Measurements from ENCODE around the gene FUT9.

Gene FUT9

DNA sequence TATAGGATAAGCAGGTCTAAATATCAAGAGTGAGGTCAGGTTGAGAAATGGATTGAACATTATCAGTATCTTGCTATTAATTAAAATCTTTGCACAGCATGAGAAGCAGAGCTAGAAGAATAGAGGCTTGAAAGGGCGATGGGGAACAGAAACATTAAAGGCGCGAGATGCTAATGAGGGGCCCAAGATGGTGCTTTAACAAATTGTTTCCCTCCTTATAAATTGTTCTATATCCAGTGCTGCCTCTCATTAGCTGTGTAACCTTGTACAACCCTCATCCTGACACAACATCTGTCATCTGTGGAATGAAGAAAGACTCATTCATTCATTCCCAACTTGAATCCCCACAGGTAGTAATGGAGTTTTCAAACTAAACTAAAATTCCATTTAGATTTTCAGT, 57.8 kb downstream of the FUT9 start:
- DNase-seq (ENCODE audit: low spot score): no peak

DNA sequence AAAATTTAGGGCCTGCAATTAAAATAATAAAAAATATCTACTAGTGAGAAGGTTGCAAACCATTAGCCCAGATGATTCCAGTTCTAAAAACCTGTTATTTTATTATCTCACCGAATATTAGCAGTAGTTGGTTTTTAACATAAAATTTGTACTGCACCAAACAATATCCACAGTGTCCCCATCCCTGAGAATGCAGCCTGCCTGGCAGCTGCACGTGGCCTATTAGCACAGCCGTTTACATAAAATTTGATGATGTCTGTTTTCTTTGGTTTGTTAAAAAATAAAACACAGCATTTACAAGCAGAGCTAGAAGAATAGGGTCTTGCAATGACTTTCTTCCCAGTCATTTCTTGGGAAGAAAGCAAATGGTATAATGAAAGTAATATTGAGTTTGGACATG, 58.2 kb downstream of the FUT9 start:
- DNase-seq (ENCODE audit: low spot score): no peak

DNA sequence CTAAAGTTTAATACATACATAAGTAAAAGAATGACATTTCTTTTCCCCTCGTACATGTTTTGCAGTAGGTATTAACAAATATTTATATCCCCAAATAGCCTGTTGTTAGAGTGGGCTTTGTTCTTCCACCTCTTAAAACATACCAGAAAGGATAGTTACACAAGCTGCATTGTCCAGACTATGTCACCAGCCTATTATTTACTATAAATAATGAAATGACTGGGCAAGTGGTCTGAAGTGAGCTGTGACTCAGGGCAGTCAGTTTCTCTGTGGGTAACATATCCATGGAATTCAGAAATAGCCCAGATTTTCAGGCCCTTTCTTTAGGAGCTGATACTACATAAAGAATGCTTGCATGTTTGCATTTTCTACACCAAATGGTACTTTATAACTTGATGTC, 60.1 kb downstream of the FUT9 start:
- no peak for DNase-seq (ENCODE audit: low spot score)

DNA sequence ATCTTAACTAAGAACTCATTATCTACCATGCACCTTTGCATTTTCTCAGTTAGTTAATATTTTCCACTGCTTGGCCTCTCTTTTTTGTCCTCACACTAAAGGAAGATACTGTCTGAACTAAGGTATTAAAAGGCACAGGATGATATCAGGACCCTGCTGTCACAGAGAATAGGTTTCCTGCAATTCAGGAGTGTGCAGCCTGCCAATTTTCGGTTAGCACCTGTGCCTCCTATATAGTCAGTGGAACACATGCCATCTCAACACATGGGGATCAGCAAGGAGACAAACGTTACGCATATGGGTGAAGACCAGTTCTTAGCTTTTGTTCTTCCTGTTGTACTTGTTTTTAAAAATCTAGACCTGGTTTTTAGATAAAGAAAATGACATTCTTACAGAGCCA, 71.0 kb downstream of the FUT9 start:
- no peak for DNase-seq (ENCODE audit: low spot score)

DNA sequence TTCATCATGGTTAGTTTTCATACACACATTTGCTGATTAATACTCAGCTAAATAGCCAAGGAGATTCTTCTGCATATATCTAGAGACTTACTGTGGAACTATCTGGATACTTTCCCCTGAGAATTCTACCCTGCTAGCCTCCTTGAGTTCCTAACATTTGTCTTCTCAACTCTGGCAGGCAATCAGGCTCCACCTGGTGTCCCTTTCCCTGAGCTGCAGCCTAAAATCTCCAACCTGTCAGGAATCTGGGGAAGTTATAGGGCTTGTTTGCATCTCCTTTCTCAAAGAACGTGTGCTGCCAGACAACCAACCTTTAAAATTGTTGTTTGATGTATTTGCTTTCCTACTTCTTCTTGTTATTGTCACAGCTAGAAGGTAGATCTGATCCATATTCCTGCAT, 73.4 kb downstream of the FUT9 start:
- no peak for DNase-seq (ENCODE audit: low spot score)

DNA sequence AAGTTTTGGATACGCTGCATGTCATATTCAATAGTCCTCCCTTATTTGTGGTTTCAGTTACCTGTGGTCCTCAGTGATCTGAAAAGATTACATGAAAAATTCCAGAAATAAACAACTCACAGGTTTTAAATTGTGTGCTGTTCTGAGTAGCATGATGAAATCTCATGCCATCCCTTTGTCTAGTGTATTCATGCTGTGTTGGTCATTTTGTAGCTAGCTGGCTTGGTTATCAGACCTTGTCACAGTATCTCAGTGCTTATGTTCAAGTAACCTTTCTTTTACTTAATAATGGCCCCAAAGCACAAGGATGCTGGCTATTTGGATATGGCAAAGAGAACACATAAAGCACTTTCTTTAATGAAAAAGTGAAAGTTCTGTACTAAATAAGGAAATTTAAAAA, 78.3 kb downstream of the FUT9 start:
- DNase-seq (ENCODE audit: low spot score): no peak

DNA sequence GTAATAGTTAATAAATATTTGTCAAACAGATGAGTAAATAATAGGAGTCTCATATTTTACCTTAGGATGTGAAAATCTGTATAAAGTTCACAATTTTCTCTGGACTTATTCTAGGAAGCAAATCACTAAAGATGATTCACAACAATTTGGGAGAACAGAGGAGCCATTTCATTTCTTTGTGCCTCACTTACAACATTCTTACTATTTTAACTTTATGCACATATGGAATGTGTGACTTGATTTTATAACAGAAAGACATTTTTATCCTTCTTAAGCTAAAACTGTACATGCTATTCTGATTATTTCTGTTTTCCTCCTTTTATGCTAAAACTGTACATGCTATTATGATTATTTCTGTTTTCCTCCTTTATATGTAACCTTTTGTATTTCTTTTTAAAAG, 83.3 kb downstream of the FUT9 start:
- DNase-seq (ENCODE audit: low spot score): no peak

DNA sequence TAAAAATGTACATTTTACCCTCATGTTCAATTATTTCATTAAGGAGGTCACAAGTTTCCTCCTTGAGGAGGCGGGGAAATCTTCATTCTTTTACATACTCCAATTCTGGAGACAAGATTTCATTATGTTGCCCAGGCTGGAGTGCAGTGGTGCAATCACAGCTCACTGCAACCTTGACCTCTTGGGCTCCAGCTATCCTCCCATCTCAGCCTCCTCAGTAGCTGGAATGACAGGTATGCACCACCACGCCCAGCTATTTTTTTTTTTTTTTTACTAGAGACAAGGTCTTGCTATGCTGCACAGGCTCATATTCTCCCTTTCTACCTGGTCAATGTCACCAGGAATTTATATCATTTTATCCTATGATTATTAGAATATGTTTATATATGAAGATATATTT, 85.8 kb downstream of the FUT9 start:
- DNase-seq (ENCODE audit: low spot score): no peak

DNA sequence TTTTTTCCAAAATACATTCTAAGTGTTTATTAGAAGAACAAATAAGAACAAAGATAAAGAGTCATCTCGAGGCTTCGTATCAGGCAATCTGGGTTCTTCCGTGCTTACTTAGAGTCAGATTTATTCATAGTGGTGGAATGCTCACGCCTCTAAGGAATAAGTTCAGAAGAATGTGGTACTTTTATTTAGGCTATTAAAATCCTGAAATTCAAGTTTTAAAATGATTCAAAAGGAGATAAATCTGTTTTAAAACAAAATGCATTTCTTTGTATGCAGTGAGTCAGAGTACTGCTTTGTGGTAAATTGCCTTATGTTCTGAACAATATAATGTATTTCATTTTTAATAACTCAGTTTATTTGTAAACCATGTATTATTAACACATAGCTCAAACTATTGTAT, 89.1 kb downstream of the FUT9 start:
- no peak for DNase-seq (ENCODE audit: low spot score)

DNA sequence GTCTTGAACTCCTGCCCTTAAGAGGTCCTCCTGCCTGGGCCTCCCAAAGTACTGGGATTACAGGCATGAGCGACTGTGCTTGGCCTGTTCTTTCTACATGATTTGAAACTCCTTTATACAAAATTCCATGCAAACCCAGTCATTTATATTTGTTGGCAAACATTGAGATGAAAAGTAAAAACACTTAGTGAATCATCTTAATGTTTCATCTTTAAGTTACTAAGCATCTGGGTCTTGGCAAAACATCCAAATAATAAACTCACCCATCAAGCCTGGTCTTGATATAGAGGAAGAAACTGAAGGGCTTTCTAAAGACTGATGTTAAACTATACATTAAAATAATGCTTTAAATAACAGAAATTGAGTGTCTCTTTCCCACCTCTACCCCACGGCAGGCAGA, 95.1 kb downstream of the FUT9 start:
- no peak for DNase-seq (ENCODE audit: low spot score)

DNA sequence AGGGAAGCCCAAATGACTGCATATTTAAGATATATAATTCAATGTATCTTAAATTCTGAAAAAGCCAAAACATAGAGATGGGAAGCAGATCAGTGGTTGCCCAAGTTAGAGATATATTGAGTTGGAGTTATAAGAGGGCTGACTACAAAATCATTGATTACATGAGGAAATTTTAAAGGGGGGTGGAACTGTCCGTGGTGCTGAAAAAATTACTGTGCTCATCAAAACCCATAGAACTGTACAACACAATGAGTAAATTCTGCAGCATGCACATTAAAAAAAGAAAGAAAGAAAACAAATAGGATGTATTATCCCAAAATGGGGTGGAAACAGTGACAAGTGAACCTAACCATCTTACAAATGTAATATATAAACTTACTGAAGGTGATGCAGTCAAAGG, 100.9 kb downstream of the FUT9 start:
- DNase-seq (ENCODE audit: low spot score): no peak

DNA sequence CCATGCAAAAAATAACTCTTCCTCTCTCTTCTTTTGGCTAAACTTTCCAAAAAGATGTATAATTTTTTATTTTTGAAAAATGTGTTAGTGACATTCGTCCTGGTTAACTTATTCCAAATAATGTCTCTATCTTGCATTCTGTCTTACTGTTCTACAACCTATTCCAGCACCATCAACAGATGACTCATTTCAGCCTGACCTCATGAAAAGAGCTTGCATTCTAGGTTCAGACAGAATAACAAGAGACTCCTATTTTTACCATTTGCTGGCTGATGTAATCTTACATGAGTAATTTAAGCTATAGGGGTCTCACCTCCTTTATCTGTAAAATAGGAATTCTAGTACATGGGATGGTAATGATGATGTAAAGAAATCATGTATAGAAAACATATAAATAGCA, 109.0 kb downstream of the FUT9 start:
- no peak for DNase-seq (ENCODE audit: low spot score)

DNA sequence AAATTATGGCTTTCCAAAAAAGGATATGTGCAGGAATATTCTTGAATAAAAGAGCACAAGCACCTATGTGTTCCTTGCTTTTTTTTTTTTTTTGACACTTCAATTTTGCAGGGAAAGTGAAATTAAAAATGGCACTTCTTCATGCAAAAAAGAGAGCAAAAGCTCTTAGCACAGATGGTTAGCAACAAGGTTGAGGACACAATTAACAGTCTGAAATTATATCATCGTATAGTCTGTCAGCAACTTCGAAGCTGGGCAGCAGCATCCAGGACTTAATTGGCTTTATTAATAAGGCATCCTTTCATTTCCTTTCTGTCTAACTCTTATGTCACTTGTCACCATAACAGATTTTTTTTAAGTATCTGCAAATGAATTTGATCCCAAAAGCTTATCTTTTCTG, 122.6 kb downstream of the FUT9 start:
- DNase-seq (ENCODE audit: low spot score): no peak

DNA sequence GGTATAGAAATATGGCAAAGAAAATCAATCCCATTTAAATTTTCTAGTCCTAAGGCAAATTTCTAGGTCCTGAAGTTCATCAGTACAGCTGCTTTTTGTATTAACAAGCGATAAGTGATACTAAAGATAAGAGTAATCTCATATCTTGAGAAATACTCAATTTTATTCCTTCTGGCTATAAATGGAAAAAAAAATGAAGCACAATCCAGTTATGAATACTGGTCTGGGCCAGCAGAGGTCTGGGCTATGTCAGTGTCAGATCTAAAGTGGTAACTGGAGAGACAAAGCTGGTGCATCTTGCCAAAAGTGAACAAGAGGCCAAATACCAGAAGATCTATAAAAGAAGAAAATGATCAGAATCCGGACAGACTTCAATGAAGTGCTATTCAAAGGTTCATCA, 126.4 kb downstream of the FUT9 start:
- no peak for DNase-seq (ENCODE audit: low spot score)

DNA sequence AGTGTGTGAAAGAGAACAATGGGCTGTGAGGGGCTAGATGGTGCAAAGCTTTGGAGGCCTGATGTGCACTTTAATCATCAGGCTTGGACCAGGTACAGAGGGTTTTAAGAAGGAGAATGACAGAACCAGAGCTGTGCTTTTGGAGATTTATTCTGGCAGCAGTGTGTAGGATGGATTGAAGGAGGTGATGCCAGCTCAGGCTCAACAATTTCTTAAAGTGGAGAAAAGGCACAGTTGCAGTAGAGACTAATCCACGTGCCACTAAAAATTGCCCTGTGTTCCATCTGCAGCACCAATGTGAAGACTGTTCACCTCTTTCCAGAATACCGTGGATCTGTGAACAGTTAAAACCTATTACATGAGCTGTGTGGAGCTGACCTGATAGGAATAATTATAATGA, 134.7 kb downstream of the FUT9 start:
- no peak for DNase-seq (ENCODE audit: low spot score)

DNA sequence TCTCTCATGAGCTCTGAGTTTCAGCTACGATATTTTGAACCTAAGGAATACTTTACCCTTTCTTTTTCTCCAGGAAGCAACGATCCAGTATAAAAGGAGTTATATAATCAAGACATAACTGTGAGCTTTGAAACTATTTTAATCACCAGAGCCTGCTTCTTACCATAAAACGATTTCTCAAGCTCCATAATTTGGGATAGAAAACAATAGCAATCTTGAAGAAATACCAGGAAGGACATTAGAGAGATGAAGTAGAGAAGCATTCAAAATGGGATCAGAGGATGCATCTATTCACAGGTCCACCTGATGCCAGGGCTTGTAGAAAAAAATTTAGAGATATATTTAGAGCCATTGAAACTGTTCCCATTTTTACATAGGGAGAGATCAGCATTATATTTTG, 135.9 kb downstream of the FUT9 start:
- DNase-seq (ENCODE audit: low spot score): no peak

DNA sequence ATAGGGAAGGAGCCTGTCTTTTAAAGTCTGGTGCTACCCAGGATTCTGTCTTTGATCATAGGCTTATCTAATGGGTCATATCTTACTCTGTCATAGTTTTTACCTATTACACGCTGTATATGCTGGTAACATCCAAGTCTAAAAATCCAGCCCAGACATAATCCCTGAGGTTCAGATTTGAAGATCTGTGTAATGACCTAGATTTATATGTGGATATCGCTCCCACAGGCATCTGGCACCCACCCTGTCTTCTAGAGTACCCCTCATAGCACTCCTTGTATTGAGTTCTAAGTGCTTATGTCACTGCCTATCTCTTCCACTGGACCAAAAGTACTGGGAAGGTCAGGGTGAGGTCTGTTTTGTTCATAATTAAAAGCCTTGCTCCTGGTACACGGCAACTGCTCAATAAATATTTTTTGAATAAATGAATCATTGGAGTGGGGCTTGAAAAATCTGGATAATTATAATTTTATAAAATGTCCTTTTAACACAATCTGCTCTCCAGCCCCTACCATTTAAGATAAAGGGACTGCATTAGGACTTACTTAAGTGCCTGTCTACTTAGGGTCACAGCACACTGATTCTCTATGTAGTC, 136.4 kb downstream of the FUT9 start:
- DNase-seq (ENCODE audit: low spot score): no peak

DNA sequence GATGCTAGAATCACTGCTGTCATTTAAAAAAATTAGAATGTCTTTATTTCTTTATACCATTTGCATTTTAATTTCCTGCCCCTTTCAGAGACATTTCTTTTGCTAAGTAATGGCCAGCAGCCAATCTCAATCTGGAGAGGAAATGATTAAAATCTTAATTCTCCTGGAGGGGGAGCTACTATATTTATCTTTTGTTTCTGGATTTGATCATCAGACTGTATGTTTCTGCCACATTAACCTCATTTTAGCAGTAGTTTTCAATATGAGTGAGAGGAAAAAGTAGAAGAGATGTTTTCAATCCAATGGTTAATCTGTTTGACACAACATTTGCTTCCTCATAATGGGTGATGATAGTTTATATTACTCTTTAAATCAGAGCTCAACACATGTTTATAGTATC, 138.0 kb downstream of the FUT9 start:
- DNase-seq (ENCODE audit: low spot score): no peak

DNA sequence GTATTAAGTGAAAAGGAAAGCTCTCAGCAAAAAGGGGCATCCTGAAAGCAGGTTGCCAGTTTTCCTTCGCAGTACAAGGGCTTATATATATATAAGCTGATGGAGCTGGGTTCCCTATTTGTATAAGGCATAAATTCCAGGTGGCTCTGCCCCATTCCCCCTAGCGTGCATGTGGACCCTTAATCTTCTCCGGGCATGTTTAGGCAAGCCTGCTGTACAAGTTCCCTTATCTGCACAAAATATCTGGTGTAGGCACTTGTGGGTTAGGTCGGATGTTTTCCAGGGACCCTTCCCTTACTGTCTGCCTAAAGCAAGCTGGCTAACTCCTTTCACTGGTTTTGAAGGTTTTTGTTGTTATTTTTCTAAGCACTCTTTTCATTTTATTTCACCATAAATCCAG, 140.7 kb downstream of the FUT9 start:
- no peak for DNase-seq (ENCODE audit: low spot score)

DNA sequence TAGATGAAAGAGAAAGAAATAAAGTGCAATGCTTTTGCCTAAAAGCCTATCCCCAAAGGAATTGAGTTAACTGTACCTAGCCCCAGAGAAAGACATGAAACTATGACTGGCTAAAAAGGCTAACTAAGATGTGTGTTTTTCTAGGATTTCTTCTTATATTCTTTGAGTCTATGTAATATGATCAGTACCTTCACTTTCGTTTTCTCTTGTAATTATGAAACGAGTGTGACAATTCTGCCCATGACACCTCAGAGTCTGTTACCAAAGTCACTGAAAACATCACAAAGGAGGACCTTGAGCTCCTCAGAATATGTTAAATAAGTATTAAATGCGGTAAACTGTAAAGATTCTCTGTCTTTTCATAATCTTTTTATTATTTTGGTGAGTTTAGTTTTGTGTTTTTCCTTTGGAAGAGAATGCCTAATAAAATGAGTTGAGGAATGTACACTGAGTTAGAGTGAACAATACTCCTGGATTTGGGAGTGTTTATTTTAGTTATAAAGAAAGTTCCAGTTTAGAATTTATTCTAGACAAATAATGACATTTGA, 141.3 kb downstream of the FUT9 start:
- DNase-seq (ENCODE audit: low spot score): no peak

DNA sequence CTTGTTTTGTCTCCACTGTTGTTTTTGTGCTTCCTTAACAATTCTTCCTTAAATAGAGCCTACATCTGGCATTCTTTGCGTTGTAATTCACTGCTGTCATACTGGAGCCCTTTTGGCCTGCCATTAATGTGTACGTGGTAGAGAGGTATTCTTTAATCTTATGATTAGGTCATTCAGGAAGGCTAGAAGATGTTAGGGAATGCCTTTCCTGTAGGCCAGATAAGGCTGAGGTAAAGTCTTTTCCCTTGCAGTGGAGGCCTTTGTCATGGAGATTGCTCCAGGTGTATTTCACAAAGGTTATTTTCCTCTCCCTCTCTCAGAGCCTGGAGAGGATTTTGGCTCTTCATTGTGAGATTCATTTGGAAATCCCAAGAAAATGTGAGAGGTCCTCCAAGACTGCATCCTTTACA, 146.9 kb downstream of the FUT9 start:
- no peak for DNase-seq (ENCODE audit: low spot score)

DNA sequence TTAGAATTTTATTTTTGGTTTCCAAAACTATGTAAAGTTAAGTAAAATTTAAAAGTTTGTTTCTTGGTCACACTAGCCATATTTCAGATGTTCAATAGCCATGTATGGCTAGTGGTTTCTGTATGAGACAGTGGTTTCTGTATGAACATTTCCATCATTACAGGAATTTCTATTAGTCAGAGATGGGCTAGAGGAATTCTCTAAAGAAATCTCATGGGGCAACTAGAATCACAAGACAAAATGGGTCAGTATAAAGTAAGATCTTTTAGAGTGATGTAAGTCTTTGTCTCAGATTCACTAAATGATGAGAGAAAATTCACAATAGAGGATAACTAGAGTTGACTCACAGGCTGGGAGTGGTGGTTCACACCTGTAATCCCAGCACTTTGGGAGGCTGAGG, 149.0 kb downstream of the FUT9 start:
- DNase-seq (ENCODE audit: low spot score): no peak

DNA sequence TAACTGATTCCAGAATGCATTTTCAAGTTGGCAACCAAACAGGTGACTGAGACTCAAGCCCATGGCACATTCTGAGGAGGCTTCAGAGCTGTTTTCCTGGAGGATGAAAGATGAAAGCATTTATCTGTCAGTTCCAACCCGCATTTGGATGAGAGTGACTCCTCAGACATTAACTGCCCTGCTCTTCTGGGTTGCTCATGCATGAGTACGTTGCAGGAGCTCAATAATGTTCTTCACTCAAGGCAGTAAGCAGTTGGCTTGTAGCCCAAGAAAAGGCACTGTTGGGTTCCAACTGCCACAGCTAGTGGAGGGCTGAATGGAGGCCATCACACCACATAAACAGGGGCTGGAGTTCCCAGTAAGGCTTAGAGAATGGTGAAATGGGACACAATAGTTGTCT, 155.3 kb downstream of the FUT9 start:
- DNase-seq (ENCODE audit: low spot score): no peak

DNA sequence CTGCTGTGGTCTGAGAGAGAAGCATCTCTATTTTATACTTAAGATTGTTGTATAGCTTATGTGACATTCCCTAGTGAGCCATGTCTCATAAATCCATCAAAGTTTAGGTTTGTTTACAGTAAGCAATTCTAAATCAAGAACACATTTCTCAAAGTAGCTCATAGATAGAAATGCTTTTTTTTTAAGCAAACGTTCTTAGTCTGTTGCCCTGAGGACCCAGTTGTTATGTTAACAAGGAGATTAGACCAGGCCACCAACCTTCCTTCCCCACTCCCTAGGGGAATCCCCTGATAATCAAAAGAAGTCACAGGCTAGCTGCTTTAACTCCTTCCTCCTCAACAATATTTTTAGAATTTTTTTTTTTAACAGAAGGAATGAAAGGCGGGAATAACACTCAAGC, 169.0 kb downstream of the FUT9 start:
- DNase-seq (ENCODE audit: low spot score): no peak

DNA sequence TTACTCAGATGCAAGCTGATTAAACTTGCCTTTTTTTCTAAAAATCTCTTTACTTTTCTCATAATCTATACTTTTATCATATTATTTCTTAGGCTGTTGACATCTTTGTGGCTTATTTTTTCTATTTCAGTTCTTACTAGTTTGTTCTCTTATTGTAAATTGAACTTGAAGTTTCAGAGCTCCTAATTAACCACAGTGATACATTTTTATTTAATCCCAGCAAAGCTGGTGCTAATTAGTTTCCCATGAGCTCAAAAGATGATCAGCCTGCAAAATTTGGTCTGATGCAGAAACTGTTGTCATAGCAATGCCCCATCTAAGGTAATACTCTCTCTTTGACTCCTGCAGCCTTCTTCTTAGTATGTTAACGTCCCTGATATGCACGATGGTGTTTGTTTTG, 170.3 kb downstream of the FUT9 start:
- DNase-seq (ENCODE audit: low spot score): no peak
